ENCODE results near the gene ESR1. TPM values are rescaled to one million over a fixed set of nuclear protein-coding genes. Genes with fewer than 3 reads are reported as not detected.

Gene ESR1
- total and polyA plus RNA-seq, 2 donors (not counting 3 experiments of a cell fraction or from before 2014, with no cell fraction given): 0.01 TPM; not detected in 1

DNA sequence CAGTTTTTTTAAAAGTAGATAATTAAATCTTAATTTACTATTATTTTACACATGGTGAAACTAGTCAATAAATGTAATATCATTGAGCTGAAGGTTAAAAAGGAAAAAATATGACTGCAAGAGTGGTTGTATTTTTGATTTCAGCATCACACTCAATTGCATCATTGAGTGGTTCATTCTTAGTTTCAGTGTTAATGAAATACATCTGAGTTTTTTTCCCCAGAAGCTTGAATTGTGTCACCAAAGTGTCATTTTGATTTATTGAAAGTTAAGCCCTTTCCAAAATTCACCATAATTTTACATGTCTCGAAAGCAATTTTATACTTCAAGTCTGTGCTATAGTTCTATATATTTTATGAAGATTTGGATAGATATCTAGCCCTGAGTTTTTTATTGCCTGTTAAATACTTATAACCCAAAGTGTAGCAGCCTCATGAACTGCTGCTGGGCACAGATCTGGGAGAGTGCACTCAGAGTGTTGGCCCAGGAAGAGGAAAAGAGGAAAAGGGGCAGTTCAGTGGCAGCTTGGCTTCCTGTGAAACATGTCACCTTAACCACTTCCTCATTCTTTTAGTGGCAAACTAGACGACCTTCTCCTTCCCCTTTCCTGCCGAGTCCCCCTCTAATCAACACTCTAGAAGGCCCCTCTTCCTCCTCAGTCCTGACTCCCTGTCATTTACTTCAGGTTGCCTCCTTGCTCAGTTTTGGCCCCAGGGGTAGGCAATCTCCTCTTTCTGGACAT, 140.7 kb downstream of the ESR1 start:
- Histone ChIP-seq H3K9ac (replicated peaks; ENCODE audit: extremely low read depth, insufficient read depth, low read length) (no peak overlapping the region), H3K4me3 (replicated peaks in 1 of 3; ENCODE audit: insufficient read depth in 1 of 3, low read depth in 1 of 3, low read length in 3 of 3) (no peak overlapping the region), H3K36me3 (ENCODE audit: control insufficient read depth in 2 of 2, extremely low read depth in 1 of 2, insufficient read depth in 2 of 2, low read length in 2 of 2) (no peaks in the 10 kb centered on the region), H3K4me2 (ENCODE audit: insufficient read depth, low read length) (no peak overlapping the region), H3K9me1 (replicated peaks; ENCODE audit: control insufficient read depth, extremely low read depth, insufficient read depth, low read length) (no peaks in the 10 kb centered on the region), H3K27ac (ENCODE audit: insufficient read depth, low read depth, low read length) (no peak overlapping the region), H4K20me1 (replicated peaks; ENCODE audit: control insufficient read depth, extremely low read depth, insufficient read depth, low read length) (no peaks in the 10 kb centered on the region), H2AFZ (ENCODE audit: low read depth, low read length) (no peak overlapping the region), H3K27me3 (ENCODE audit: control insufficient read depth in 2 of 2, insufficient read depth in 2 of 2, low read length in 2 of 2) (no peaks in the 10 kb centered on the region), H3K79me2 (ENCODE audit: control insufficient read depth, insufficient read depth, low read length) (no peaks in the 10 kb centered on the region), H3K4me1 (ENCODE audit: control insufficient read depth, extremely low read depth, insufficient read depth, low read length) (no peaks in the 10 kb centered on the region), H3K9me3 (replicated peaks; ENCODE audit: control insufficient read depth, insufficient read depth, low read length) (no peaks in the 10 kb centered on the region)
- no peak for FAIRE-seq
- TF ChIP-seq GATA2 (IDR thresholded peaks at IDR 0.05; ENCODE audit: insufficient read depth, insufficient read length, low read depth, low read length): no peak
- TF ChIP-seq JUN (IDR thresholded peaks at IDR 0.05; ENCODE audit: borderline replicate concordance, insufficient read depth, insufficient read length, low read depth): no peak
- TF ChIP-seq, protein P1, sequence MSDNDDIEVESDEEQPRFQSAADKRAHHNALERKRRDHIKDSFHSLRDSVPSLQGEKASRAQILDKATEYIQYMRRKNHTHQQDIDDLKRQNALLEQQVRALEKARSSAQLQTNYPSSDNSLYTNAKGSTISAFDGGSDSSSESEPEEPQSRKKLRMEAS (IDR thresholded peaks at IDR 0.05; ENCODE audit: insufficient read depth, insufficient read length): no peak
- TF ChIP-seq, protein P2, sequence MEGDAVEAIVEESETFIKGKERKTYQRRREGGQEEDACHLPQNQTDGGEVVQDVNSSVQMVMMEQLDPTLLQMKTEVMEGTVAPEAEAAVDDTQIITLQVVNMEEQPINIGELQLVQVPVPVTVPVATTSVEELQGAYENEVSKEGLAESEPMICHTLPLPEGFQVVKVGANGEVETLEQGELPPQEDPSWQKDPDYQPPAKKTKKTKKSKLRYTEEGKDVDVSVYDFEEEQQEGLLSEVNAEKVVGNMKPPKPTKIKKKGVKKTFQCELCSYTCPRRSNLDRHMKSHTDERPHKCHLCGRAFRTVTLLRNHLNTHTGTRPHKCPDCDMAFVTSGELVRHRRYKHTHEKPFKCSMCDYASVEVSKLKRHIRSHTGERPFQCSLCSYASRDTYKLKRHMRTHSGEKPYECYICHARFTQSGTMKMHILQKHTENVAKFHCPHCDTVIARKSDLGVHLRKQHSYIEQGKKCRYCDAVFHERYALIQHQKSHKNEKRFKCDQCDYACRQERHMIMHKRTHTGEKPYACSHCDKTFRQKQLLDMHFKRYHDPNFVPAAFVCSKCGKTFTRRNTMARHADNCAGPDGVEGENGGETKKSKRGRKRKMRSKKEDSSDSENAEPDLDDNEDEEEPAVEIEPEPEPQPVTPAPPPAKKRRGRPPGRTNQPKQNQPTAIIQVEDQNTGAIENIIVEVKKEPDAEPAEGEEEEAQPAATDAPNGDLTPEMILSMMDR (IDR thresholded peaks at IDR 0.05; ENCODE audit: extremely low read depth in 1 of 2, insufficient read depth in 1 of 2, low read depth in 1 of 2, low read length in 2 of 2): no peak
- no peak for TF ChIP-seq FOS (IDR thresholded peaks at IDR 0.05; ENCODE audit: borderline replicate concordance, insufficient read depth, low read length)
- TF ChIP-seq POLR2A (IDR thresholded peaks at IDR 0.05; ENCODE audit: low read depth, low read length): no peak
- TF ChIP-seq POLR2AphosphoS5 (IDR thresholded peaks at IDR 0.05; ENCODE audit: insufficient read depth, low read depth, low read length): no peak
- TF ChIP-seq EZH2 (IDR thresholded peaks at IDR 0.05; ENCODE audit: borderline replicate concordance, low read depth, low read length, severe bottlenecking): no peak
- TF ChIP-seq MYC (IDR thresholded peaks at IDR 0.05; ENCODE audit: low read depth, low read length): no peak
- ChIA-PET POLR2A (no interaction called here), CTCF (interaction anchor here (1.1 to 2.5 kb wide), 2 partner anchors 41 to 176 kb away, joined by 3 to 10 read pairs; no protein-coding TSS in a partner anchor)
- no peak for DNase-seq (ENCODE audit: low read depth, low spot score)
- BruUV-seq (replicated peaks): no TSS peak
- intact Hi-C loops (cut with micrococcal nuclease) (no loop called here), dilution Hi-C loops (cut with MboI; ENCODE audit: extremely low pct_ligation_motif_present, low sequenced_read_pairs) (no loop called here)
